Skeletal muscle tissue (tissue), 4 donors: ENCODE measurements around the gene STAG1. TPM values are rescaled to one million over a fixed set of nuclear protein-coding genes. Genes with fewer than 3 reads are reported as not detected.

Experiments
- H3K27ac ChIP-seq: one replicate; pipeline ENCODE4 v1.7.0; 2013; ENCODE audit warnings: mild to moderate bottlenecking, low read depth, low read length, inconsistent platforms
- H3K27me3 ChIP-seq, 3 donors: one replicate each; pipeline ENCODE4 v1.7.0; 2013; ENCODE audit warnings: low read length in 3 of 3; ENCODE audit not compliant: control insufficient read depth in 3 of 3, insufficient read depth in 3 of 3
- H3K36me3 ChIP-seq, 3 donors: one replicate each; pipeline ENCODE4 v1.7.0; 2013; ENCODE audit warnings: low read length in 3 of 3; ENCODE audit not compliant: control insufficient read depth in 3 of 3, insufficient read depth in 3 of 3
- H3K4me1 ChIP-seq, 3 donors: one replicate each; pipeline ENCODE4 v1.7.0; 2013; ENCODE audit warnings: low read length in 3 of 3, mild to moderate bottlenecking in 3 of 3; ENCODE audit not compliant: control insufficient read depth in 3 of 3, insufficient read depth in 3 of 3
- H3K4me3 ChIP-seq, 3 donors: one replicate each; pipeline ENCODE4 v1.7.0; 2013; ENCODE audit warnings: low read length in 3 of 3
- H3K9ac ChIP-seq, 3 donors: one replicate each; pipeline ENCODE4 v1.7.0; 2013; ENCODE audit warnings: low read length in 3 of 3, mild to moderate bottlenecking in 3 of 3, moderate library complexity in 2 of 3, low read depth in 1 of 3
- H3K9me3 ChIP-seq, 3 donors: one replicate each; pipeline ENCODE4 v1.7.0; 2013; ENCODE audit warnings: low read length in 3 of 3; ENCODE audit not compliant: control insufficient read depth in 3 of 3
- total RNA-seq: library from RNA; depleted of rRNA; stranded (reverse); fragments of >200 nt; gene quantifications from one replicate; pipeline ENCODE4 v1.2.3, GENCODE V29; 2014
- donor health status: Osteomylitis.

Gene STAG1
- total RNA-seq, 1 donor from 2014 or later, result 68.4 TPM

DNA sequence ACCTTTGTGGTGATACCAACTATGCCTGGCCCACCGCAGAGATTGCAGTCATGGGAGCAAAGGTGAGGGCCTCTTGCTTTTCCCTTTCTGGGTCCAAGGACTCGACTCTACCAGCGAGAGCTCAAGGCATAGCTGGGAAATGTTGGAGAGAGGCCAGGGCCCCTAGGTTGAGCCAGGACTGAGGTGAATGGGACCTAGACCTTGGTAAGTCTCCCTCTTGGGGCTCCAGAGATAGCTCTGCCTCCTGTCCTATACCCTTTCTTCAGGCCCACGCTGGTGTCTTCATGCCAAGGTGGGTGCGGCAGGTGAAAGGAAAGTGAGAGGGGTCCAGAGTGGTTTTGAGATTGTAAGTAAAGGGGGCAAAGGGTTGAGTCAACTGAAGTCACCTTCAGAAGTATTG is 424.5 kb downstream of the STAG1 start:
- H3K4me3 ChIP-seq, result no peak overlapping the region
- no peaks in the 10 kb centered on the region for H3K27me3 ChIP-seq
- H3K9ac ChIP-seq, result no peak overlapping the region
- H3K4me1 ChIP-seq, result no peaks in the 10 kb centered on the region
- no peaks in the 10 kb centered on the region for H3K9me3 ChIP-seq
- H3K36me3 ChIP-seq, result peaks cover 26 to 38% (median 35%) of the 10 kb centered on the region in 3 donors
- H3K27ac ChIP-seq, result no peak overlapping the region

DNA sequence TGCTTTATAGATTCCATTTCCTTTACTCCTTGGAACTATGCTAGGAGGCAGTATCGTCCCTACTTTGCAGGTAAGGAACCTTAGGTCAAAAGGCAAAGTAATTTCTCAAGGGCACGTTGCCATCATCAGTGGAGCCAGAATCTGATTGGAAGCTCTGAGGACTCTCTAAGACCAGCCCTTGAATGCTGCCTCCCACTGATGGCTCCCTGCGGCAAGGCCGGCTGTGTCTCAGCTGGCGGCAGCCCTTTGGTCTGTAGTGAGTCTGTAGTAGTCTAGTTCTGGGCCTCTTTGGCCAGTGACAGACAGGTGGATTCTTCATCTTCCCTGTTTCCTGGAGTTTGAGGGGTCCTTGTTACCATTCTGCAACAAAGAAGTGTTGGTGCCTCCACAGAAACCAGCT is 425.9 kb downstream of the STAG1 start:
- no peaks in the 10 kb centered on the region for H3K9me3 ChIP-seq
- H3K27ac ChIP-seq, result no peak overlapping the region
- H3K4me1 ChIP-seq, result no peaks in the 10 kb centered on the region
- H3K36me3 ChIP-seq, result peaks cover 29 to 39% (median 37%) of the 10 kb centered on the region in 3 donors
- H3K27me3 ChIP-seq, result no peaks in the 10 kb centered on the region
- H3K9ac ChIP-seq, result no peak overlapping the region
- no peak overlapping the region for H3K4me3 ChIP-seq

DNA sequence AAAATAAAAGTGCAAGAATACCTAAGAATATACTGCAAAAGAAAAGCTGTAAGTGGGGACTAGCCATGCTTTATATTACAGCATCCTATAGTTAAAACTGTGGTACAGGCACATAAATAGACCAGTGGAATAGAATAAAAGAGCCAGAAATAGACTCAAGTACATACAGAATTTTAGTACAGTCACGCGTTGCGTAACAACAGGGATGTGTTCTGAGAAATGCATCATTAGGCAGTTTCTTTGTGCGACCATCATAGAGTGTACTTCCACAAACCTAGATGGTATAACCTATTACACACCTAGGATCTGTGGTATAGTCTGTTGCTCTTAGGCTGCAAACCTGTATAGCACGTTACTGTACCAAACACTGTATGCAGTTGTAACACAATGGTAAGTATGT is 440.2 kb downstream of the STAG1 start:
- Histone ChIP-seq H3K27me3 (no peaks in the 10 kb centered on the region), H3K36me3 (peaks cover 3 to 16% (median 9%) of the 10 kb centered on the region in 3 donors), H3K4me1 (no peaks in the 10 kb centered on the region), H3K4me3 (no peak overlapping the region), H3K9me3 (no peaks in the 10 kb centered on the region), H3K9ac (no peak overlapping the region), H3K27ac (no peak overlapping the region)

DNA sequence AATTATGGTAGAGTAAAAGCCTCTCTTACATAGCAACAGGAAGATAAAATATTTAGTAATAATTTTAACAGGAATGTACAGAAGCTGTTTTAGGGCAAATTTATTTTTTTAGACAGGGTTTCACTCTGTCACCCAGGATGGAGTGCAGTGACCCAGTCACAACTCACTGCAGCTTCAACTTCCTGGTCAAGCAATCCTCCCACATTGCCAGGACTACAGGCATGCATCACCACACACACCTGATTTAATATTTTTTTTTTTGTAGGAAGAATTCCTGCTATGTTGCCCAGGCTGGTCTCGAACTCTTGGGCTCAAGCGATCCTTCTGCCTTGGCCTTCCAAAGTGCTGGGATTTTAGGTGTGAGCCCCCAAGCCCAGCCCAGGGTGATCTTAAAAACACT is 440.9 kb downstream of the STAG1 start:
- H3K4me3 ChIP-seq, result no peak overlapping the region
- H3K9ac ChIP-seq, result no peak overlapping the region
- peaks cover 3 to 13% (median 5%) of the 10 kb centered on the region in 3 donors for H3K36me3 ChIP-seq
- H3K27ac ChIP-seq, result no peak overlapping the region
- no peaks in the 10 kb centered on the region for H3K27me3 ChIP-seq
- H3K9me3 ChIP-seq, result no peaks in the 10 kb centered on the region
- H3K4me1 ChIP-seq, result no peaks in the 10 kb centered on the region

DNA sequence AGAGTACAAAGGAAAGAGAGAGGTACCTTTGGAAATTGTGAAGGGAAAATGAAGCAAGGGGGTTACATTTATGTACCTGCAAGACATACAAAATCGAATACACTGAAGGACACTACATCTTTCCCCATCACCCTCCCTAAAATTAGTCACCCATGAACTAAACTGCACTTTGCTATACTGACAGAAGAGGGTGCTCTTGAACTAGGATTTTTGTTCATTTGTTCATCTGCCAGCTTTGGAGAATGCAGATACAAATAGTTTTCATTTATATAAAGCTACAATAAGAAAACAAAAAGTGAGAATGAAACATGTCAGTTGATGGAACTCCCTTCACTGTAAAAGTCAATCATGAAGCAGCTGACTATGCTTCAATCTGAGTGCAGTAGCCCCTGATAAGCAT is 446.3 kb downstream of the STAG1 start:
- no peaks in the 10 kb centered on the region for H3K9me3 ChIP-seq
- H3K9ac ChIP-seq, result no peak overlapping the region
- H3K27me3 ChIP-seq, result no peaks in the 10 kb centered on the region
- peaks cover 10 to 11% (median 11%) of the 10 kb centered on the region in 3 donors for H3K36me3 ChIP-seq
- H3K4me3 ChIP-seq, result no peak overlapping the region
- H3K4me1 ChIP-seq, result no peaks in the 10 kb centered on the region
- H3K27ac ChIP-seq, result no peak overlapping the region

DNA sequence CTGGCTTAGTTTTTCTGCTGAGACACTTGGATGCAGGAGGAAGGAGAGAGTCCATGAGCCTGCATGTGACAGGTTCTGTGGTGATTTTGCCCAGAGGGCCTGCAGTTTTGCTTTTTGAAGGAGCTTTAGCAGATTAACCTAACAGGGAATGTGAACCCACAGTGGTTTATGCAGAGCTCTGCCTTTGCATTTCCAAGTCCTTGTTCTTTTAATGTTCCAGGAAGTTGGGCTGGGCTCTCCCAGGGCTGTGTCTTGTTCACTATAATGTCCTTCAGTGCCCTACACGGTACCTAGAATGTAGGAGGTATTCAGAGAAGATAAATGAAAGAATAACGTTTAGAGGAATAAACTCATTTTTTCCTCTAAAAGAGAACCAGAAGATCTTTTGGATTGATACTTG is 451.7 kb downstream of the STAG1 start:
- H3K36me3 ChIP-seq, result peaks cover 31 to 45% (median 39%) of the 10 kb centered on the region in 3 donors
- no peaks in the 10 kb centered on the region for H3K9me3 ChIP-seq
- no peaks in the 10 kb centered on the region for H3K4me1 ChIP-seq
- H3K27me3 ChIP-seq, result no peaks in the 10 kb centered on the region
- H3K27ac ChIP-seq, result no peak overlapping the region
- H3K9ac ChIP-seq, result no peak overlapping the region
- no peak overlapping the region for H3K4me3 ChIP-seq

DNA sequence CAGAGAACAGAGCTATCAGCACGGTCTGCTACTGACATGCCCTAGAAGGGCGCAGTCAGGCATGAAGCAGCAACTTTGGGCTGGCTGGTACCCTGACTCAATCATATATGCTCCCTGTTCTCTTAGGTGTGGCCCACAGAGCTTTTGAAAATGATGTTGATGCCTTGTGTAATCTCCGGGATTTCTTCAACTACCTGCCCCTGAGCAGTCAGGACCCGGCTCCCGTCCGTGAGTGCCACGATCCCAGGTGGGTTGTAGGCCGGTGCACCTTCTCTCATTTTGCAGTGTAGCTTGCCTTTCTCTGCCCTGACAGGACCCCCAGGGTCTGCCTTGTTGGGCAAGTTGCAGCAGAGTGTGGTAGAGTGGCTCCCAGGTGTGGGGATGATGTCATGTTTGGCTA is 454.4 kb downstream of the STAG1 start:
- H3K9ac ChIP-seq, result no peak overlapping the region
- no peak overlapping the region for H3K27ac ChIP-seq
- H3K4me1 ChIP-seq, result no peaks in the 10 kb centered on the region
- H3K27me3 ChIP-seq, result no peaks in the 10 kb centered on the region
- no peaks in the 10 kb centered on the region for H3K9me3 ChIP-seq
- no peak overlapping the region for H3K4me3 ChIP-seq
- H3K36me3 ChIP-seq, result peaks cover 38 to 62% (median 48%) of the 10 kb centered on the region in 3 donors

DNA sequence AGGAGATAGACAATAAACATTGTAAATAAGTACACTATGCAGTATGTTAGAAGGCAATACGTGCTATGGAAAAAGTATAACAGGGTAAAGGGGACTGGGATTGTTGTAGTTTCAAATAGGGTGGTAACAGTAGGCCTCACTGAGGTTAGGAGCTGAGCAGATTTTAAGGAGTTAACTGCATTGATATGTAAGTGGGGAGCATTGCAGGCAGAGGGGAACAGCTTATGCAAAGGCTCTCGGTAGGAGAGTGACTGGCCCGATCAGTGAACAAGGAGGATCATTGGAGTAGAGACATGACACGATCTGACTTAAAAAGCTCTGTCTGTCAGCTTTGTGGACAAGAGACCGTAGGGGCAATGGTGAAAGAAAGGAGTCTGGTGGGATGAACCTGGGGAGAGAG is 455.2 kb downstream of the STAG1 start:
- Histone ChIP-seq H3K36me3 (peaks cover 38 to 62% (median 48%) of the 10 kb centered on the region in 3 donors), H3K27me3 (no peaks in the 10 kb centered on the region), H3K4me3 (no peak overlapping the region), H3K9me3 (no peaks in the 10 kb centered on the region), H3K4me1 (no peaks in the 10 kb centered on the region), H3K27ac (no peak overlapping the region), H3K9ac (no peak overlapping the region)

DNA sequence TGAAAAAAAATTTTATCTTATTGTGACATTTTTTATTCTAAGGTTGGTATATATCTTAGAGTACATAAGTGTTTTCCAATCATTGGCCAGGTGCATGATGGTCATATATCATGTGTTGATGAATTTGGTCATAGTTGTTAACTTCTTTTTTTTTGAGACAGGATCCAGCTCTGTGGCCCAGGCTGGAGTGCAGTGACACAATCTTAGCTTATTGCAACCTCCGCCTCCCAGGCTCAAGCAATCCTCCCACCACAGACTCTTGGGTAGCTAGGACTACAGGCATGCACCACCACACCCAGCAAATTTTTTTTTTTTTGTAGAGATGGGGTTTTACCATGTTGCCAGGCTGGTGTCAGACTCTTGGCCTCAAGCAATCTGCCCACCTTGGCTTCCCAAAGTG is 458.0 kb downstream of the STAG1 start:
- Histone ChIP-seq H3K9ac (no peak overlapping the region), H3K4me1 (no peaks in the 10 kb centered on the region), H3K4me3 (no peak overlapping the region), H3K36me3 (peaks cover 21 to 36% (median 26%) of the 10 kb centered on the region in 3 donors), H3K9me3 (no peaks in the 10 kb centered on the region), H3K27me3 (no peaks in the 10 kb centered on the region), H3K27ac (no peak overlapping the region)

DNA sequence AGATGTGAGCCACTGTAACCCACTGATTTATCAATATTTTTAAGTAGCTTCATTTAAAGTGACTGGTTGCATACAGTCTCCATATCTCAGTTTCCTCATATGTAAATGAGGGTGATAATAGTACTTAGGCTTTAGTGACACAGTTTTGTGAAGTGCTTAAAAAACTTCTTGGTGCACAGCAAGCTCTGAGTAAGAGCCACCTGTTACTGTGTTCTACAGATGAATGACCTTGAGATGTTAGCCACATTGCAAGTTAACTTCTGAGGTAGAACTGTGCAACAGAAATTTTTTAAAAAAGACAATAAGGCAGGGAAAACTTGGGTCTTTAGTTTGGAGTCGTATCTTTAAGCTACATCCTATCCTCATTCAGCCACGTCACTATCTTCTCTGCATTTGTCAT is 458.9 kb downstream of the STAG1 start:
- H3K27me3 ChIP-seq, result no peaks in the 10 kb centered on the region
- no peak overlapping the region for H3K4me3 ChIP-seq
- peaks cover 18 to 27% (median 21%) of the 10 kb centered on the region in 3 donors for H3K36me3 ChIP-seq
- H3K4me1 ChIP-seq, result no peaks in the 10 kb centered on the region
- H3K9ac ChIP-seq, result no peak overlapping the region
- no peaks in the 10 kb centered on the region for H3K9me3 ChIP-seq
- H3K27ac ChIP-seq, result no peak overlapping the region

DNA sequence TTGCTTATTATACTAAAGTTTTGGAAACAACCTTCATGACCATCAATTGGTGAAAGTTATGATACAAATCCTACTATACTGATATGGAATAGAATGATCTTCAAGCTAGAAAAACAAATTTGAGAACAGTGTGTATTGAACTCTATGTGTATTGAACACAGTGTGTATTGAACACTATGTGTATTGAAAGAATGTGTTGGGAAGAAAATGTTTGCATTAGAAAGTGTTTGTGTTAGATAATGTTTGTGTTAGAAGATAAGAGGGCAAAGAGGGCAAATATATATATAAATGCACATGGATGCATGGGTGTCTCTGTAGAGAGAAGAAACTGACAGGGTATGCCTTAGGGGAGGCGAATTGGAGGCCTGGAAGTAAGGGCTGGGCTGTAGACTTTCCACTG is 459.7 kb downstream of the STAG1 start:
- no peaks in the 10 kb centered on the region for H3K9me3 ChIP-seq
- H3K4me1 ChIP-seq, result no peaks in the 10 kb centered on the region
- H3K4me3 ChIP-seq, result no peak overlapping the region
- H3K9ac ChIP-seq, result no peak overlapping the region
- no peaks in the 10 kb centered on the region for H3K27me3 ChIP-seq
- H3K27ac ChIP-seq, result no peak overlapping the region
- peaks cover 12 to 20% (median 20%) of the 10 kb centered on the region in 3 donors for H3K36me3 ChIP-seq
